ENCODE results near the gene KCTD17.

Gene KCTD17

DNA sequence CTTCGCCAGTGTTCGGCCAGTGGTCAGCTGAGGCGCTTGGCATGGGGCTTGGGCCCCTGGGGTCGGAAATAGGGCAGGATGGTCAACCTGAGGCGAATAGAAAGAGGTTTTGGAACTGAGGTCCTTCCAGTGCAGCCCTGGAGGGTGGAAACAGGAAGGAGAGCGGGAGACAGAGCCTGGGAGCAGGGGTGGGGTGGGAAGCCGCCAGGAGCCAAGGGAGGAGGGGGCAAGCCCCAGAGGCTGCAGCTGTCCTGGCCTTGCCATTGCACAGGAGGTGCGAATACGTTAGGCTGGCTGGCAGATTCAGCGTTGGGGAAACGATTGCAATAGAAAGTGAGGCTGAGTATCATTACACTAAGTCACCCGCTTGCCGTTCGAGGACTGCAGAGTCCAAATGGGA is 13.9 kb upstream of the KCTD17 start:
- CTCF ChIA-PET = no interaction called here
- no peak overlapping the region for H3K27ac ChIP-seq
- TF ChIP-seq, protein P1, sequence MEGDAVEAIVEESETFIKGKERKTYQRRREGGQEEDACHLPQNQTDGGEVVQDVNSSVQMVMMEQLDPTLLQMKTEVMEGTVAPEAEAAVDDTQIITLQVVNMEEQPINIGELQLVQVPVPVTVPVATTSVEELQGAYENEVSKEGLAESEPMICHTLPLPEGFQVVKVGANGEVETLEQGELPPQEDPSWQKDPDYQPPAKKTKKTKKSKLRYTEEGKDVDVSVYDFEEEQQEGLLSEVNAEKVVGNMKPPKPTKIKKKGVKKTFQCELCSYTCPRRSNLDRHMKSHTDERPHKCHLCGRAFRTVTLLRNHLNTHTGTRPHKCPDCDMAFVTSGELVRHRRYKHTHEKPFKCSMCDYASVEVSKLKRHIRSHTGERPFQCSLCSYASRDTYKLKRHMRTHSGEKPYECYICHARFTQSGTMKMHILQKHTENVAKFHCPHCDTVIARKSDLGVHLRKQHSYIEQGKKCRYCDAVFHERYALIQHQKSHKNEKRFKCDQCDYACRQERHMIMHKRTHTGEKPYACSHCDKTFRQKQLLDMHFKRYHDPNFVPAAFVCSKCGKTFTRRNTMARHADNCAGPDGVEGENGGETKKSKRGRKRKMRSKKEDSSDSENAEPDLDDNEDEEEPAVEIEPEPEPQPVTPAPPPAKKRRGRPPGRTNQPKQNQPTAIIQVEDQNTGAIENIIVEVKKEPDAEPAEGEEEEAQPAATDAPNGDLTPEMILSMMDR (conservative IDR thresholded peaks at IDR 0.05; ENCODE audit: low read depth) = no peak
- no peak for DNase-seq (ENCODE audit: low spot score)
- POLR2A ChIA-PET (ENCODE audit: low non-redundant PET) = no interaction called here

DNA sequence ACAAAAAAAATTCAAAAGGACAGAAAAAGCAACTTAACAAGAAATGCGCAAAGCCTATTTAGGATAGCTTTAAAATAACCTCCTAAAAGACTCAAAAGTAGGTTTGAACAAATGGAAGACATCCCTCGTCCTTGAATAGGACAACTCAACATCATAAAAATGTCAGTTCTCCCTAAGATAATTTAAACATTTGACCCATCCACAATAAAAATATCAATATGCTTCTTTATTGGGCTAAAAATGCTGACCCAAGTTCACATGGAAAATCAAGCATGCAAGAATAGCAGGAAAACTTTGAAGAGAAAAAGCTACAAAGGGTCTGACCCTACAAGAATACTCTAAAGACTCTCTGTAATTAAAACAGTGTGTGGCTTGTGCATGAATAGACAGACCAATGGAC is 12.1 kb upstream of the KCTD17 start:
- TF ChIP-seq, protein P1 (conservative IDR thresholded peaks at IDR 0.05; ENCODE audit: low read depth) = no peak
- no peak for DNase-seq (ENCODE audit: low spot score)
- CTCF ChIA-PET = no interaction called here
- POLR2A ChIA-PET (ENCODE audit: low non-redundant PET) = no interaction called here
- H3K27ac ChIP-seq = no peak overlapping the region

DNA sequence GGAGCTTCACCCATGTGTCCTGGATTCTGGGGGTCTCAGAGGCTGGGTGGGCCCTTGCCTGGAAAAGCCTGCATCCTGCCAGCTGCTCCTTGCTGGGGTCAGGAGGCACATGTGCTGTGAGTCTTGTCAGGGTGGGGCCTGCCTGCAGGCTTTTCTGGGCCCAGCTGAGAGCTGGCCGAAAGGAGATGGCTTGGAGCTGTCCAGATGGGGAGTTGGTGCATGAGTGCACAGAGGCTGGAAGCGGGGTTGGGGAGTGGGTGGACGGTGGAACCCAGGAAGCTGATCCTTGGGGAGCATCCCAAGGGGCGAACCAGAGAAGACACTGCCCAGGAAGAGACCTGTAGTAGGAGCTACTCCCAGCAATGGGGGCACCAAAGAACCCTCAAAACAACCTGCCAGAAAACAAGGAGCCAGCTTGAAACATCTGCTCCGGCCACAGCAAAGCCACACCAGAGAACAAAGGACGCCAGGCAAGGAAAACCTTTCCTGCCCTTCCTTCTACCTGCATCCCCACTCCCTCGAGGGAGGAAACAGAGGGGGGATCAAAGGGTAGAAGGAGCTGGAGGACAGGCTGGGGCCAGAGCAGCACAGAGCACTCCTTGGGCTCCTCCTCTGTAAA is 8.2 kb upstream of the KCTD17 start:
- CTCF ChIA-PET = interaction anchor here (0.6 to 0.8 kb wide), 4 partner anchors 11 to 764 kb away, joined by 3 to 5 read pairs (median 3); no protein-coding TSS in a partner anchor

DNA sequence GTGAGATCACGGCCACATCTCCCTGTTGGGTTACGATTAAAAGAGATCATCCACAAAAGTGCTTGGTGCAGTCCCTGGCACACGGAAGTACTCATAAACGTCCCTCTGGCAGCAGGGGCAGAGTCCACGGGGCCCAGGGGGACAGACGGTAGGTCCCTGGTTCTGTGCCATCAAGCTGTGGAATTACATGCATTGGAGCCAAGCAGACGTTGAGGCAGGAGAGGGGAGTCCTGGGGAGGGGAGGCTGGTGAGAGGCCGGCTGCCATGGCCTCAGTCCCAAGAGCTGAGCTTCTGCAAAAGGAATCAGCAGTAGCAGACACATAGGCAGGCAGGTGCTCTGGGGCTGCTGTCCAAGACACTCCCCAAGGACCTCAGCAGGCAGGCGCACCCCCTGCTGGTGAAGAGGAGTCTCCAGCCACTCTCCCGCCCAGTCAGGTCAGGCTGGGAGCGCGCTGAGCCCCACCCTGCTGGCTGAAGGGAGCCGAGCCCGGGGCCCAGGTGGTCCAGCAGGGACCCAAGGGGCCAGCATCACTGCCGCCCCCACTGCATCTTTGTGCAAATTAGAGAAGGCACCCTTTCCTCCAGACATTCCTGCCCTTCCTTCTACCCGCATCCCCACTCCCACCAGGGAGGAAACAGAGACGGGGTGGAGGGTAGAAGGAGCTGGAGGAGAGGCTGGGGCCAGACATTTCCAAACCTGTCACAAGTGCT is 7.6 kb upstream of the KCTD17 start:
- CTCF ChIA-PET = interaction anchor here (0.6 to 0.8 kb wide), 5 partner anchors 12 to 763 kb away, joined by 3 to 5 read pairs (median 3); no protein-coding TSS in a partner anchor
- TF ChIP-seq, protein P1 (conservative IDR thresholded peaks at IDR 0.05; ENCODE audit: low read depth) = peak; percentile 52
- H3K27ac ChIP-seq = no peak overlapping the region
- POLR2A ChIA-PET (ENCODE audit: low non-redundant PET) = no interaction called here
- no peak for DNase-seq (ENCODE audit: low spot score)

More for the DNA sequence above, 8.2 kb upstream of the KCTD17 start:
- POLR2A ChIA-PET (ENCODE audit: low non-redundant PET) = no interaction called here
- TF ChIP-seq, protein P1 (conservative IDR thresholded peaks at IDR 0.05; ENCODE audit: low read depth) = no peak
- H3K27ac ChIP-seq = no peak overlapping the region
- DNase-seq (ENCODE audit: low spot score) = no peak

DNA sequence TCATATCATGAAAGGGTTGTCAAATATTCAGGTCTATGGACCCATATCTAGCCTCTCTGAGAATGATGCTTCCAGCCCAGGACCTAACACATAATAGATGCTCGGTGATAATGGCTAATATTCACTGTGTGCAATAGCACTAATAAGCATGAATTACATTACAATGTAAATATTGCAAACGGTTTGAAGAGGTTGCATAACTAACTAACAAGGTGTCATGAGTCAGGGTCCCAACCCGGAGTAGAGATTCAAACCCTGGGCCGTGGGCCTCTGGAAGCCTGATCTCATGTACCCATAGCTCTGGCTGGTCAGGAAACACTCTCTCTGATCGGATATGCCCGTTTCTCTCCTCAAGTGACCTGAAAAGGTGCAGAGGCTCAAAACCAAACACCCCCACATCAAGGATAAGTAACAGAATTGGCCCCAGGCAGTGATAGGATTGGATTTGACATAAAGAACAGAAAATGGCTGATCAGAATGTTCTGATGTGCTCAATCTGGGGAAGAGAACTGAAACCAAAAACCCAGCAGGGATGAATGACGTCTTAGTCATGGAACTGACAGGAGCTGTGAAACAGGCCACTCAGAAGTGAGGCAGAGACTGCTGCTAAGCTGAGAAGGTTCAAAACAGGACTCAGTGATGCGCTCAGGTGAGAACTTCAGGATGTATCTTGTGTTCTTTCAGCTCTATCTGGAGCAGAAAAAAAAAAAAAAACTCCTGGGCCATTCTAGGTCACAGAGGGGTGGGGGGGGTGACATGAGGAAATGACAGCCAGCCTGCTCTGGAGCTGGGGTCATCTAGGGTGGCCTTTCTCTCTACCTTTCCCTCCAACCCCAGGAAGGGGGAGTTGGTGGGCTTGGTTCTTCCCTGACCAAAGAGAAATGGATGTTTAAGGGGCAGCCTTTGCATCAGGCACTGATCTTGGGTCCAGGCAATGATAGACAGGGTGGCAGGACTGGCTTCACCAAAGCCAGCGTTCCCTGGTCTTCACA is 6.6 kb upstream of the KCTD17 start:
- TF ChIP-seq, protein P1 (conservative IDR thresholded peaks at IDR 0.05; ENCODE audit: low read depth) = no peak
- CTCF ChIA-PET = interaction anchor here (0.5 to 0.8 kb wide), 2 partner anchors 28 to 1252 kb away, joined by 3 to 6 read pairs; no protein-coding TSS in a partner anchor
- no peak overlapping the region for H3K27ac ChIP-seq
- POLR2A ChIA-PET (ENCODE audit: low non-redundant PET) = no interaction called here
- no peak for DNase-seq (ENCODE audit: low spot score)

DNA sequence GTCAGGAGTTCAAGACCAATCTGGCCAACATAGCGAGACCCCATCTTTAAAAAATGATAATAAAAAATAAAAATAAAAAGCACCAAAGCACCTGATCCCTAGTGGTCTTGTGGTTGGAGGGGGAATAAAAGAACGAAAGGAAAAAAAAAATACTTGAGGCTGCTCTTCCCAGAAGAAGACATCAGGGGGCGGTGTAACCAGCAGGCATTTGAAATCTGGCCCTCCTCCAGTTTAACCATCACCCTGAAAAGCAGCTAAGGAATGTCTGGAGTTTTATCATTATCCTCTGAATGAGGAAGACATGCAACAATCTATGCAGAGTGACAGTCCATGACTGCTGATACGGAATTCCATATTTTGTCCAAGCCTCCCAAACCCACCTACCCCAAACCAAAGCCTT is 5.6 kb upstream of the KCTD17 start:
- ChIA-PET POLR2A (ENCODE audit: low non-redundant PET) (no interaction called here), CTCF (no interaction called here)
- DNase-seq (ENCODE audit: low spot score) = no peak
- TF ChIP-seq, protein P1 (conservative IDR thresholded peaks at IDR 0.05; ENCODE audit: low read depth) = no peak; the same call in 1 of the 2 replicates
- H3K27ac ChIP-seq = no peak overlapping the region
